OCI-LY1 (cell line): ENCODE data around the gene FIZ1.

ENCODE experiments used
- H2AFZ ChIP-seq: fragments of 200-600 bp; sonication (generic), shearing (Covaris generic); 2 replicates; pipeline ENCODE4 v1.6.0; 2014; ENCODE audit warnings: antibody characterized with exemption, mild to moderate bottlenecking, low read length
- H3F3A ChIP-seq: fragments of 200-600 bp; sonication (generic), shearing (Covaris generic); 2 replicates; pipeline ENCODE4 v1.6.0; 2014; ENCODE audit warnings: mild to moderate bottlenecking, antibody characterized with exemption, low read length, moderate library complexity; ENCODE audit not compliant: insufficient read depth
- H3K27ac ChIP-seq: fragments of 200-600 bp; sonication (generic); 2 replicates; pipeline ENCODE4 v1.5.1; 2014; ENCODE audit warnings: low read length, mixed run types, mild to moderate bottlenecking, low read depth; ENCODE audit not compliant: poor library complexity, severe bottlenecking
- H3K27me3 ChIP-seq: fragments of 200-600 bp; sonication (generic); 2 replicates; pipeline ENCODE4 v1.6.0; 2014; ENCODE audit warnings: antibody characterized with exemption, mild to moderate bottlenecking, low read length, moderate library complexity; ENCODE audit not compliant: insufficient read depth
- H3K36me3 ChIP-seq: fragments of 200-600 bp; sonication (generic); 2 replicates; pipeline ENCODE4 v1.6.1; 2014; ENCODE audit warnings: mild to moderate bottlenecking, antibody characterized with exemption, low read length, moderate library complexity, mixed read lengths; ENCODE audit not compliant: insufficient read depth
- H3K4me1 ChIP-seq: fragments of 200-600 bp; sonication (generic); 2 replicates; pipeline ENCODE4 v1.5.1; 2014; ENCODE audit warnings: mild to moderate bottlenecking, low read length, moderate library complexity; ENCODE audit not compliant: insufficient read depth, severe bottlenecking
- H3K4me2 ChIP-seq: fragments of 200-600 bp; sonication (generic), shearing (Covaris generic); 2 replicates; pipeline ENCODE4 v1.6.1; 2014; ENCODE audit warnings: low read length
- H3K4me3 ChIP-seq: fragments of 200-600 bp; sonication (generic); 2 replicates; pipeline ENCODE4 v1.5.1; 2014; ENCODE audit warnings: low read length, low read depth, mild to moderate bottlenecking, mixed read lengths; ENCODE audit not compliant: poor library complexity, severe bottlenecking
- H3K79me2 ChIP-seq: fragments of 200-600 bp; shearing (Covaris generic); 2 replicates; pipeline ENCODE4 v1.6.1; 2016; ENCODE audit warnings: mixed run types, low read length, mixed read lengths; ENCODE audit not compliant: insufficient read depth
- H3K9ac ChIP-seq: fragments of 200-600 bp; sonication (generic), shearing (Covaris generic); 2 replicates; pipeline ENCODE4 v1.6.1; 2014; ENCODE audit warnings: mild to moderate bottlenecking, low read length, mixed read lengths
- H3K9me2 ChIP-seq: fragments of 200-600 bp; sonication (generic), shearing (Covaris generic); 2 replicates; pipeline ENCODE4 v1.6.1; 2014; ENCODE audit warnings: low read depth, mild to moderate bottlenecking, low read length, mixed read lengths
- H3K9me3 ChIP-seq: fragments of 200-600 bp; shearing (Covaris generic); 2 replicates; pipeline ENCODE4 v1.6.1; 2014; ENCODE audit warnings: low read length, mixed read lengths
- H4K20me1 ChIP-seq: fragments of 200-600 bp; sonication (generic), shearing (Covaris generic); 2 replicates; pipeline ENCODE4 v1.6.0; 2016; ENCODE audit warnings: mild to moderate bottlenecking, low read length; ENCODE audit not compliant: insufficient read depth
- CTCF ChIP-seq: fragments of 200-600 bp; sonication (generic), shearing (Covaris generic); IDR thresholded peaks from 2 replicates; pipeline ENCODE4 v1.5.1; 2017; ENCODE audit warnings: mild to moderate bottlenecking, antibody characterized with exemption, low read length, moderate library complexity, mixed read lengths
- EZH2 ChIP-seq: fragments of 200-600 bp; sonication (generic), shearing (Covaris generic); IDR thresholded peaks from 2 replicates; pipeline ENCODE4 v1.8.0; 2017; ENCODE audit warnings: borderline replicate concordance, mixed run types, mild to moderate bottlenecking, antibody characterized with exemption, low read length, moderate library complexity, mixed read lengths

The FIZ1 gene

GRCh38 chr19:55603115-55603514, 3.8 kb upstream of the FIZ1 start:
- H4K20me1 ChIP-seq = no peaks in the 10 kb centered on the region
- no peak overlapping the region for H2AFZ ChIP-seq
- 0 out of 2 replicates have a peak, but pooled peaks cover 6% of the 10 kb centered on the region for H3K36me3 ChIP-seq
- H3F3A ChIP-seq = no peaks in the 10 kb centered on the region; the same call in 1 of the 2 replicates
- H3K4me1 ChIP-seq = peaks cover 24% of the 10 kb centered on the region
- no peaks in the 10 kb centered on the region for H3K9me2 ChIP-seq
- no peak overlapping the region for H3K4me2 ChIP-seq
- no peak for TF ChIP-seq EZH2
- TF ChIP-seq CTCF = no peak
- H3K27me3 ChIP-seq = no peaks in the 10 kb centered on the region
- no peak overlapping the region for H3K27ac ChIP-seq
- no peak overlapping the region for H3K4me3 ChIP-seq
- H3K9me3 ChIP-seq = no peaks in the 10 kb centered on the region
- H3K79me2 ChIP-seq = no peaks in the 10 kb centered on the region
- no peak overlapping the region for H3K9ac ChIP-seq

- Histone ChIP-seq H2AFZ (no peak overlapping the region), H3K9ac (no peak overlapping the region), H4K20me1 (no peaks in the 10 kb centered on the region), H3F3A (no peaks in the 10 kb centered on the region; the same call in 1 of the 2 replicates), H3K4me2 (no peak overlapping the region), H3K4me3 (no peak overlapping the region), H3K4me1 (peaks cover 24% of the 10 kb centered on the region), H3K27ac (peak overlapping the region; percentile 86), H3K36me3 (0 out of 2 replicates have a peak, but pooled peaks cover 6% of the 10 kb centered on the region), H3K27me3 (no peaks in the 10 kb centered on the region), H3K79me2 (no peaks in the 10 kb centered on the region), H3K9me3 (no peaks in the 10 kb centered on the region), H3K9me2 (no peaks in the 10 kb centered on the region)
- no peak for TF ChIP-seq CTCF
- no peak for TF ChIP-seq EZH2
These were observed 3.0 kb upstream of the FIZ1 start for GRCh38 chr19:55602104-55603001.

DNA sequence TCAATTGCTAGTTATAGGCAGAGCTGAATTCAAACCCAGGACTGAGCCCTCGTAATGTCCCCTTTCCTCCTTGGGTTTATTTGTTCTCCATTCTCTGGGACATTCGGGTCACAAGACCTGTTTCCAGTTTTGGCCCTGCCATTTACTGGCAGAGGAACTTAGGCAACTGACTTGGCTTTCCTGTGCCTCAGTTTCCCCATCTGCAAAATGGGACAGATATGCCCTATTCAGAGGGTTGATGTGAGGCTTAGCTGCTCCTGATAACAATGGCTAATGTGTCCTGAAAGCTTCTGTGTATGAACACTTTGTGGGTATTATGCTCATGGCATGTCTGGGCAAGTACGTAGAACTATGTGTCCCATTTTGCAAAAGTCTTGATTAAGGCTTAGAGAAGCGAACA, 1.8 kb upstream of the FIZ1 start:
- peaks cover 17% of the 10 kb centered on the region for H3K4me1 ChIP-seq
- TF ChIP-seq CTCF (no peak), EZH2 (no peak)
- H2AFZ ChIP-seq = no peak overlapping the region
- no peaks in the 10 kb centered on the region; the same call in 1 of the 2 replicates for H3F3A ChIP-seq
- H3K4me2 ChIP-seq = peak overlapping the region; percentile 78
- peak overlapping the region; percentile 83 for H3K9ac ChIP-seq
- H3K79me2 ChIP-seq = no peaks in the 10 kb centered on the region
- H4K20me1 ChIP-seq = no peaks in the 10 kb centered on the region
- H3K9me3 ChIP-seq = no peaks in the 10 kb centered on the region
- H3K36me3 ChIP-seq = peaks cover 4% of the 10 kb centered on the region; the same call in 1 of the 2 replicates
- H3K27me3 ChIP-seq = no peaks in the 10 kb centered on the region
- peak overlapping the region; percentile 86 for H3K27ac ChIP-seq
- H3K9me2 ChIP-seq = no peaks in the 10 kb centered on the region
- peak overlapping the region; percentile 67 for H3K4me3 ChIP-seq
